ENCODE results near the gene MBOAT2.

The MBOAT2 gene

DNA sequence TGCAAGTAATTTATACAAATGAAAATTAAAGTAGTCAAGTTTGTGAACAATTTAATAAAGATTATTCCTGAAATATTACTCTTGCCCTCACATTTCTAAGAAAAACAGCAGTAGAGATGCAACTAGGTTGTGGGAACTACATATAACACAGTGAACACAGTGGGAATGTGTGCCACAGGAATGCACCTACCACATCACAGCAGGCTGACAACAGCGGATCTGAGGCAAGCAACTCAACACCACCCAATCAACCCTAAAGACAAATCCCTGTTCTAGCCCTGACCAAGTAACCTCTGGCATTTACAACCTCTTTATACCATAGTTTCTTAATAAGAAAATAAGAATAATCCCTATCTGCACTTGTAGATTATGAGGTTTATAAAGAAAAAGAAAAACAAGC, 23.4 kb downstream of the MBOAT2 start:
- no peak overlapping the region for H2BK120ac ChIP-seq (ENCODE audit: low read depth, low read length)
- H3K4me1 ChIP-seq (ENCODE audit: control insufficient read depth in 2 of 2, insufficient read depth in 1 of 2, low read depth in 1 of 2, low read length in 2 of 2) = peaks cover 2 to 15% of the 10 kb centered on the region in 2 donors
- no peak overlapping the region for H2BK15ac ChIP-seq (ENCODE audit: low read length)
- H3K36me3 ChIP-seq (replicated peaks in 1 of 2; ENCODE audit: control insufficient read depth in 2 of 2, insufficient read depth in 2 of 2, low read length in 2 of 2) = no peaks in the 10 kb centered on the region
- no peak overlapping the region for H3K27ac ChIP-seq (replicated peaks; ENCODE audit: low read length)
- no peak for DNase-seq (ENCODE audit: low spot score)
- no peak overlapping the region for H3K4me2 ChIP-seq (ENCODE audit: insufficient read depth, low read length, poor library complexity, severe bottlenecking)
- H2BK12ac ChIP-seq (ENCODE audit: low read length) = no peak overlapping the region
- no peaks in the 10 kb centered on the region for H3K79me1 ChIP-seq (ENCODE audit: low read depth, low read length)
- no peak overlapping the region for H4K91ac ChIP-seq (ENCODE audit: low read depth, low read length, poor library complexity)
- H3K23ac ChIP-seq (ENCODE audit: low read depth, low read length, poor library complexity) = no peak overlapping the region
- no peak overlapping the region for H2BK5ac ChIP-seq (ENCODE audit: low read length)
- H3K9me3 ChIP-seq (replicated peaks in 1 of 2; ENCODE audit: control insufficient read depth in 2 of 2, insufficient read depth in 1 of 2, low read depth in 1 of 2, low read length in 2 of 2) = peaks cover 0 to 3% of the 10 kb centered on the region in 2 donors
- H3K4ac ChIP-seq (ENCODE audit: low read length) = no peak overlapping the region
- no peak overlapping the region for H2AFZ ChIP-seq (ENCODE audit: low read length)
- no peak overlapping the region for H3K18ac ChIP-seq (ENCODE audit: low read length)
- no peak overlapping the region for H3K9ac ChIP-seq (ENCODE audit: low read depth, low read length, poor library complexity)
- H4K8ac ChIP-seq (ENCODE audit: low read depth, low read length) = no peak overlapping the region
- WGBS, 2 donors (ENCODE audit: extremely low coverage in 2 of 2, insufficient read length in 2 of 2, insufficient replicate concordance in 1 of 2) = no CpG with 5 or more reads among the region's 1 CpG
- H3K14ac ChIP-seq (ENCODE audit: low read length) = no peak overlapping the region
- no peak overlapping the region for H3K4me3 ChIP-seq (ENCODE audit: low read length in 2 of 2)
- H3K27me3 ChIP-seq (ENCODE audit: control insufficient read depth in 3 of 3, insufficient read depth in 3 of 3, low read depth in 1 of 3, low read length in 3 of 3) = no peaks in the 10 kb centered on the region
- no peak overlapping the region for H2AK5ac ChIP-seq (ENCODE audit: low read depth, low read length)

DNA sequence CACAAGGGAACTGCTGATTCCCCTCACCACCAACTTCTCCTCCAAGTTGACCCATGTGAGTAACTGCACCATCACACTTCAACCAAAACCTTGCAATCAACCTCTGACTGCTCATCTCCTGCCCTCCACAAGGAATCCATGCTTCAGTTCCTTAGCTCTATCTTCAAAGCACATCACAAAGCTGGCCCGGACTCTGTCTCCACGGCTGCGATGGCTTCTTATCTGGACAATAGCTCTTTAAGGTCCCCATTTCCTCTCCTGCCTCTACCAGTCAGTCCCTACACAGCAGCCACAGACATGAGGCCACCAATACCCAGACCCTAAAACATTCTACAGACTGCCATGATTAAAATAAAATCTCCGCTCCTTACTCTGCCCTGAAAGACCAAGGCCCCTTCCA, 25.7 kb downstream of the MBOAT2 start:
- H3K9ac ChIP-seq (ENCODE audit: low read depth, low read length, poor library complexity) = no peak overlapping the region
- no peak overlapping the region for H3K23ac ChIP-seq (ENCODE audit: low read depth, low read length, poor library complexity)
- no peak overlapping the region for H2BK5ac ChIP-seq (ENCODE audit: low read length)
- no peaks in the 10 kb centered on the region for H3K27me3 ChIP-seq (ENCODE audit: control insufficient read depth in 3 of 3, insufficient read depth in 3 of 3, low read depth in 1 of 3, low read length in 3 of 3)
- peaks cover 0 to 3% of the 10 kb centered on the region in 2 donors for H3K9me3 ChIP-seq (replicated peaks in 1 of 2; ENCODE audit: control insufficient read depth in 2 of 2, insufficient read depth in 1 of 2, low read depth in 1 of 2, low read length in 2 of 2)
- no peak overlapping the region for H2AK5ac ChIP-seq (ENCODE audit: low read depth, low read length)
- H3K4ac ChIP-seq (ENCODE audit: low read length) = no peak overlapping the region
- H3K36me3 ChIP-seq (replicated peaks in 1 of 2; ENCODE audit: control insufficient read depth in 2 of 2, insufficient read depth in 2 of 2, low read length in 2 of 2) = no peaks in the 10 kb centered on the region
- no peak overlapping the region for H3K4me3 ChIP-seq (ENCODE audit: low read length in 2 of 2)
- no peak overlapping the region for H3K27ac ChIP-seq (replicated peaks; ENCODE audit: low read length)
- H3K4me2 ChIP-seq (ENCODE audit: insufficient read depth, low read length, poor library complexity, severe bottlenecking) = no peak overlapping the region
- no peak overlapping the region for H2AFZ ChIP-seq (ENCODE audit: low read length)
- DNase-seq (ENCODE audit: low spot score) = no peak
- H2BK15ac ChIP-seq (ENCODE audit: low read length) = no peak overlapping the region
- H2BK120ac ChIP-seq (ENCODE audit: low read depth, low read length) = no peak overlapping the region
- no CpG with 5 or more reads among the region's 4 CpGs for WGBS, 2 donors (ENCODE audit: extremely low coverage in 2 of 2, insufficient read length in 2 of 2, insufficient replicate concordance in 1 of 2)
- H4K8ac ChIP-seq (ENCODE audit: low read depth, low read length) = no peak overlapping the region
- no peak overlapping the region for H2BK12ac ChIP-seq (ENCODE audit: low read length)
- no peak overlapping the region for H3K14ac ChIP-seq (ENCODE audit: low read length)
- H3K4me1 ChIP-seq (ENCODE audit: control insufficient read depth in 2 of 2, insufficient read depth in 1 of 2, low read depth in 1 of 2, low read length in 2 of 2) = peaks cover 0 to 7% of the 10 kb centered on the region in 2 donors
- H4K91ac ChIP-seq (ENCODE audit: low read depth, low read length, poor library complexity) = no peak overlapping the region
- no peak overlapping the region for H3K18ac ChIP-seq (ENCODE audit: low read length)
- no peaks in the 10 kb centered on the region for H3K79me1 ChIP-seq (ENCODE audit: low read depth, low read length)

DNA sequence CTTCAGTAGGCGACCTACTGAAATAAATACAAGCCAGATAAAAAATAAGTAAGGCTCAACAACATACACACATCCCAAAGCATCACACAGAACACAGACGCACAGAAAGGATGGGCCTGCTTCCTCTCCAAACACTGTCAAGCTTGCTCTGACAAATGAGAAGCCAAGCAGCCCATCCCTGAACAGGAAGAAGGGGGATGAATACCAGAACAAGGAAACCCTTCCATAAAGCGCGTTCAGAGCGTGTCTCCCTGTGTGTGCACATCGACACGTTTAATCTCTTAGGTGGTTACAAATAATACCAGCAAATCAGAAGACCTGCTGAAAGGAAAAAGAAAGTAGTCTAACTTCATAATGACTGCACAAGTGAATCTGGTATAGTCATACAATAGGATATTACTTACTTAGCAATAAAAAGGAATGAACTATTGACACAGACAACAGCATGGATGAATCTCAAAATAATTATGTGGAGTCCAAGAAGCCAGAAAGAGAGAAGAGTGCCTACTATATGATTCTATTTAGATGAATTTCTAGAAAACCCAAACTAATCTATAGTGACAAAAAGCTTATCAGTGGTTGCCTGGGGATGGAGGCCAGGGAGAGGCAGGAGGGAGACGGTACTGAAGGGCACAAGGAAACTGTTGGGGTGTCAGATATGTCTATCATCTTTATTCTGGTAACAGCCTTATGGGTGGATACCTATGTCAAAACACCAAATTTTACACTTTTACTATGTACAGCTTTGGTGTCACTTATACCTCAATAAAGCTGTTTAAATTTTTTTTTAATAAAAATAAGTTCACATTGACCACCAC, 26.8 kb downstream of the MBOAT2 start:
- peaks cover 0 to 7% of the 10 kb centered on the region in 2 donors for H3K4me1 ChIP-seq (ENCODE audit: control insufficient read depth in 2 of 2, insufficient read depth in 1 of 2, low read depth in 1 of 2, low read length in 2 of 2)
- WGBS, 2 donors (ENCODE audit: extremely low coverage in 2 of 2, insufficient read length in 2 of 2, insufficient replicate concordance in 1 of 2) = no CpG with 5 or more reads among the region's 8 CpGs

DNA sequence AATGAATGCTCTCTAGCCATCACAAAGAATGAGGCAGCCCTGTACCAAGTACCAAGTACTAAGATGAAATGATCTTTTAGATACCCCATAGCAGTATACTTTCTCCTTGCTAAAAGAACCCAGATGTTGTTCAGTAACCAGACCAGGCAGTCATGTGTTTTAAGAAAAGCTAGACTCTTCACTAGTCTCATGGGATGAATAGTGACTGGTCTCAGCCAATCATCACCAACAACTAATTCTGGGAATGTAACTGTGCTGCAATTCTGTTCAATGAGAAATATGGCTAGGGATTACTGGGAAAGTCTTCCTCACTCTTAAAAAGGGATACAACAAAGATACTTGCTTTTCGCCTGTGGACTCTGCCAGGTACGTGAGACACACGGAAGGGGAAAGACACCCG, 29.5 kb downstream of the MBOAT2 start:
- no peaks in the 10 kb centered on the region for H3K79me1 ChIP-seq (ENCODE audit: low read depth, low read length)
- no peak overlapping the region for H2AK5ac ChIP-seq (ENCODE audit: low read depth, low read length)
- no peak overlapping the region for H3K4ac ChIP-seq (ENCODE audit: low read length)
- no peak overlapping the region for H3K27ac ChIP-seq (replicated peaks; ENCODE audit: low read length)
- H2BK15ac ChIP-seq (ENCODE audit: low read length) = no peak overlapping the region
- H4K91ac ChIP-seq (ENCODE audit: low read depth, low read length, poor library complexity) = no peak overlapping the region
- H3K9me3 ChIP-seq (replicated peaks in 1 of 2; ENCODE audit: control insufficient read depth in 2 of 2, insufficient read depth in 1 of 2, low read depth in 1 of 2, low read length in 2 of 2) = no peaks in the 10 kb centered on the region
- H3K9ac ChIP-seq (ENCODE audit: low read depth, low read length, poor library complexity) = no peak overlapping the region
- DNase-seq (ENCODE audit: low spot score) = no peak
- H3K36me3 ChIP-seq (replicated peaks in 1 of 2; ENCODE audit: control insufficient read depth in 2 of 2, insufficient read depth in 2 of 2, low read length in 2 of 2) = no peaks in the 10 kb centered on the region
- H3K14ac ChIP-seq (ENCODE audit: low read length) = no peak overlapping the region
- H2BK12ac ChIP-seq (ENCODE audit: low read length) = no peak overlapping the region
- no peak overlapping the region for H3K23ac ChIP-seq (ENCODE audit: low read depth, low read length, poor library complexity)
- no peak overlapping the region for H3K18ac ChIP-seq (ENCODE audit: low read length)
- H2BK5ac ChIP-seq (ENCODE audit: low read length) = no peak overlapping the region
- H3K4me1 ChIP-seq (ENCODE audit: control insufficient read depth in 2 of 2, insufficient read depth in 1 of 2, low read depth in 1 of 2, low read length in 2 of 2) = peaks cover 0 to 4% of the 10 kb centered on the region in 2 donors
- H3K27me3 ChIP-seq (ENCODE audit: control insufficient read depth in 3 of 3, insufficient read depth in 3 of 3, low read depth in 1 of 3, low read length in 3 of 3) = no peaks in the 10 kb centered on the region
- H3K4me3 ChIP-seq (ENCODE audit: low read length in 2 of 2) = no peak overlapping the region
- no CpG with 5 or more reads among the region's 4 CpGs for WGBS, 2 donors (ENCODE audit: extremely low coverage in 2 of 2, insufficient read length in 2 of 2, insufficient replicate concordance in 1 of 2)
- no peak overlapping the region for H2BK120ac ChIP-seq (ENCODE audit: low read depth, low read length)
- H2AFZ ChIP-seq (ENCODE audit: low read length) = no peak overlapping the region
- H4K8ac ChIP-seq (ENCODE audit: low read depth, low read length) = no peak overlapping the region
- no peak overlapping the region for H3K4me2 ChIP-seq (ENCODE audit: insufficient read depth, low read length, poor library complexity, severe bottlenecking)

More for the DNA sequence above, 26.8 kb downstream of the MBOAT2 start:
- H3K4me2 ChIP-seq (ENCODE audit: insufficient read depth, low read length, poor library complexity, severe bottlenecking) = no peak overlapping the region
- H3K9ac ChIP-seq (ENCODE audit: low read depth, low read length, poor library complexity) = no peak overlapping the region
- H2BK12ac ChIP-seq (ENCODE audit: low read length) = no peak overlapping the region
- no peak overlapping the region for H2BK5ac ChIP-seq (ENCODE audit: low read length)
- no peak overlapping the region for H3K27ac ChIP-seq (replicated peaks; ENCODE audit: low read length)
- H2BK120ac ChIP-seq (ENCODE audit: low read depth, low read length) = no peak overlapping the region
- H3K79me1 ChIP-seq (ENCODE audit: low read depth, low read length) = no peaks in the 10 kb centered on the region
- H3K4ac ChIP-seq (ENCODE audit: low read length) = no peak overlapping the region
- H2AK5ac ChIP-seq (ENCODE audit: low read depth, low read length) = no peak overlapping the region
- no peak overlapping the region for H3K23ac ChIP-seq (ENCODE audit: low read depth, low read length, poor library complexity)
- H4K91ac ChIP-seq (ENCODE audit: low read depth, low read length, poor library complexity) = no peak overlapping the region
- H2BK15ac ChIP-seq (ENCODE audit: low read length) = no peak overlapping the region
- no peak overlapping the region for H3K18ac ChIP-seq (ENCODE audit: low read length)
- no peak overlapping the region for H3K4me3 ChIP-seq (ENCODE audit: low read length in 2 of 2)
- no peak overlapping the region for H3K14ac ChIP-seq (ENCODE audit: low read length)
- peaks cover 0 to 3% of the 10 kb centered on the region in 2 donors for H3K9me3 ChIP-seq (replicated peaks in 1 of 2; ENCODE audit: control insufficient read depth in 2 of 2, insufficient read depth in 1 of 2, low read depth in 1 of 2, low read length in 2 of 2)
- DNase-seq (ENCODE audit: low spot score) = no peak
- H4K8ac ChIP-seq (ENCODE audit: low read depth, low read length) = no peak overlapping the region
- H3K27me3 ChIP-seq (ENCODE audit: control insufficient read depth in 3 of 3, insufficient read depth in 3 of 3, low read depth in 1 of 3, low read length in 3 of 3) = no peaks in the 10 kb centered on the region
- H3K36me3 ChIP-seq (replicated peaks in 1 of 2; ENCODE audit: control insufficient read depth in 2 of 2, insufficient read depth in 2 of 2, low read length in 2 of 2) = no peaks in the 10 kb centered on the region
- H2AFZ ChIP-seq (ENCODE audit: low read length) = peak overlapping the region; percentile 9

Measured in neuronal stem cell (in vitro differentiated cells).